Loucy (cell line): ENCODE data around the gene PLEKHA7.

Experiments
- H2AFZ ChIP-seq: fragments of 200-600 bp; sonication (generic); 2 replicates; pipeline ENCODE4 v1.6.0; 2016; ENCODE audit warnings: antibody characterized with exemption, mild to moderate bottlenecking, low read length, moderate library complexity
- H3F3A ChIP-seq: fragments of 200-600 bp; 2 replicates; pipeline ENCODE4 v1.6.0; 2016; ENCODE audit warnings: antibody characterized with exemption, low read depth, mild to moderate bottlenecking
- H3K27me3 ChIP-seq: fragments of 200-600 bp; sonication (generic); 2 replicates; pipeline ENCODE4 v1.6.1; 2014; ENCODE audit warnings: low read length, mild to moderate bottlenecking; ENCODE audit not compliant: insufficient read depth, poor library complexity, severe bottlenecking
- H3K36me3 ChIP-seq: fragments of 200-600 bp; sonication (generic); 2 replicates; pipeline ENCODE4 v1.6.1; 2016; ENCODE audit warnings: low read length; ENCODE audit not compliant: insufficient read depth
- H3K4me1 ChIP-seq: fragments of 200-600 bp; sonication (generic); 2 replicates; pipeline ENCODE4 v1.5.1; 2014; ENCODE audit warnings: low read length, mild to moderate bottlenecking; ENCODE audit not compliant: insufficient read depth, poor library complexity, severe bottlenecking
- H3K4me2 ChIP-seq: fragments of 200-600 bp; sonication (generic); 2 replicates; pipeline ENCODE4 v1.6.0; 2014; ENCODE audit warnings: antibody characterized with exemption, low read length, low read depth, mild to moderate bottlenecking; ENCODE audit not compliant: poor library complexity, severe bottlenecking
- H3K4me3 ChIP-seq: fragments of 200-600 bp; sonication (generic); 2 replicates; pipeline ENCODE4 v1.5.1; 2014; ENCODE audit warnings: low read length, mild to moderate bottlenecking, mixed read lengths; ENCODE audit not compliant: poor library complexity, severe bottlenecking
- H3K79me2 ChIP-seq: fragments of 200-600 bp; sonication (generic); 2 replicates; pipeline ENCODE4 v1.6.1; 2014; ENCODE audit warnings: low read length; ENCODE audit not compliant: insufficient read depth
- H3K9ac ChIP-seq: fragments of 200-600 bp; sonication (generic); 2 replicates; pipeline ENCODE4 v1.6.0; 2014; ENCODE audit warnings: mild to moderate bottlenecking, low read depth, low read length, moderate library complexity; ENCODE audit not compliant: poor library complexity, severe bottlenecking
- H3K9me2 ChIP-seq: fragments of 200-600 bp; sonication (generic); replicated peaks from 2 replicates; pipeline ENCODE4 v1.6.1; 2016; ENCODE audit warnings: low read depth, low read length, mixed read lengths
- H3K9me3 ChIP-seq: fragments of 200-600 bp; sonication (generic); 2 replicates; pipeline ENCODE4 v1.6.1; 2014; ENCODE audit warnings: mild to moderate bottlenecking, antibody characterized with exemption, low read length, low read depth; ENCODE audit not compliant: insufficient read depth
- H4K20me1 ChIP-seq: fragments of 200-600 bp; sonication (generic); 2 replicates; pipeline ENCODE4 v1.6.0; 2014; ENCODE audit warnings: antibody characterized with exemption, low read length, mild to moderate bottlenecking; ENCODE audit not compliant: insufficient read depth, poor library complexity, severe bottlenecking
- CTCF ChIP-seq: fragments of 200-600 bp; sonication (generic); conservative IDR thresholded peaks from 2 replicates; pipeline ENCODE4 v1.5.1; 2014; ENCODE audit warnings: mild to moderate bottlenecking, antibody characterized with exemption, low read length
- EZH2phosphoT487 ChIP-seq: fragments of 200-600 bp; IDR thresholded peaks from 2 replicates; pipeline ENCODE4 v1.6.1; 2018; ENCODE audit warnings: antibody characterized with exemption, mild to moderate bottlenecking, moderate library complexity, borderline replicate concordance

PLEKHA7 gene

GRCh38 chr11:16879690-16880089 lies 134.5 kb downstream of the PLEKHA7 start:
- Histone ChIP-seq H3K9me3 (no peaks in the 10 kb centered on the region), H3K9me2 (no peaks in the 10 kb centered on the region), H3K79me2 (no peaks in the 10 kb centered on the region), H3K4me2 (no peak overlapping the region), H3K4me3 (no peak overlapping the region), H3K36me3 (no peaks in the 10 kb centered on the region), H3K27me3 (no peaks in the 10 kb centered on the region), H3F3A (no peaks in the 10 kb centered on the region), H4K20me1 (no peaks in the 10 kb centered on the region), H3K4me1 (peaks cover 5% of the 10 kb centered on the region), H3K9ac (no peak overlapping the region), H2AFZ (no peak overlapping the region)
- TF ChIP-seq EZH2phosphoT487 = no peak
- TF ChIP-seq CTCF = no peak

- H3K4me3 ChIP-seq = no peak overlapping the region
- TF ChIP-seq CTCF (no peak), EZH2phosphoT487 (no peak)
- H2AFZ ChIP-seq = no peak overlapping the region
- H4K20me1 ChIP-seq = no peaks in the 10 kb centered on the region
- H3K4me2 ChIP-seq = no peak overlapping the region
- no peaks in the 10 kb centered on the region for H3K9me3 ChIP-seq
- no peaks in the 10 kb centered on the region for H3K27me3 ChIP-seq
- no peaks in the 10 kb centered on the region for H3K4me1 ChIP-seq
- H3F3A ChIP-seq = no peaks in the 10 kb centered on the region
- H3K9me2 ChIP-seq = no peaks in the 10 kb centered on the region
- no peaks in the 10 kb centered on the region for H3K36me3 ChIP-seq
- H3K79me2 ChIP-seq = no peaks in the 10 kb centered on the region
- no peak overlapping the region for H3K9ac ChIP-seq
Observed at GRCh38 chr11:16876837-16877236, 137.4 kb downstream of the PLEKHA7 start.

GRCh38 chr11:16876053-16876752 lies 138.0 kb downstream of the PLEKHA7 start:
- no peak overlapping the region for H3K9ac ChIP-seq
- no peak for TF ChIP-seq CTCF
- no peak for TF ChIP-seq EZH2phosphoT487
- H3K4me2 ChIP-seq = no peak overlapping the region
- H3K9me2 ChIP-seq = no peaks in the 10 kb centered on the region
- H4K20me1 ChIP-seq = no peaks in the 10 kb centered on the region
- H3K36me3 ChIP-seq = no peaks in the 10 kb centered on the region
- H3K9me3 ChIP-seq = no peaks in the 10 kb centered on the region
- H3K27me3 ChIP-seq = no peaks in the 10 kb centered on the region
- H3K4me1 ChIP-seq = no peaks in the 10 kb centered on the region
- H2AFZ ChIP-seq = no peak overlapping the region
- no peak overlapping the region for H3K4me3 ChIP-seq
- H3K79me2 ChIP-seq = no peaks in the 10 kb centered on the region
- no peaks in the 10 kb centered on the region for H3F3A ChIP-seq
